IgD-negative memory B cell (primary cell): ENCODE measurements around the gene AIM2. TPM values are rescaled to one million over a fixed set of nuclear protein-coding genes. Genes with fewer than 3 reads are reported as not detected.
"Not testable (repeated sequence)": the region's sequence is repeated elsewhere in the genome, so short reads cannot be mapped to it uniquely, and the experiment has no call there.

Source experiments
- H3K27ac Mint-ChIP-seq, 3 donors: one replicate each; pipeline ENCODE4 v1.8.0; 2020 to 2022; ENCODE audit warnings: mild to moderate bottlenecking in 3 of 3, mixed read lengths in 3 of 3, moderate library complexity in 1 of 3
- H3K27me3 Mint-ChIP-seq: one replicate; pipeline ENCODE4 v1.8.0; 2021; ENCODE audit warnings: mixed read lengths
- H3K36me3 Mint-ChIP-seq: one replicate; pipeline ENCODE4 v1.8.0; 2020; ENCODE audit warnings: mild to moderate bottlenecking, mixed read lengths
- H3K4me1 Mint-ChIP-seq, 3 donors: one replicate each; pipeline ENCODE4 v1.8.0; 2020 to 2022; ENCODE audit warnings: mixed read lengths in 3 of 3, mild to moderate bottlenecking in 1 of 3
- H3K4me3 Mint-ChIP-seq, 4 donors: one replicate each; pipeline ENCODE4 v1.8.0; 2020 to 2022; ENCODE audit warnings: mild to moderate bottlenecking in 4 of 4, mixed read lengths in 4 of 4, moderate library complexity in 3 of 4
- H3K9me3 Mint-ChIP-seq, 3 donors: one replicate each; pipeline ENCODE4 v1.8.0; 2020 to 2021; ENCODE audit warnings: mixed read lengths in 3 of 3, mild to moderate bottlenecking in 1 of 3
- polyA plus RNA-seq: library from polyadenylated mRNA; unstranded; fragments of 300-500 nt; fragmentation: Illumina TruSeq; gene quantifications from one replicate; pipeline ENCODE4 v1.2.3, GENCODE V29; 2021

AIM2 gene
- 187 TPM for polyA plus RNA-seq

GRCh38 chr1:159076438-159077119, at the start of gene AIM2:
Gene AIM2, minus strand, starts transcription at chr1:159076766. Its CDS starts 3,267 bp downstream, at chr1:159073499.
- H3K4me1 Mint-ChIP-seq = peaks cover 23 to 32% (median 30%) of the 10 kb centered on the region in 3 donors
- H3K27ac Mint-ChIP-seq = peak within 1 kb of the TSS; percentile 91 to 100 (median 95)
- H3K9me3 Mint-ChIP-seq = no peaks in the 10 kb centered on the region
- H3K27me3 Mint-ChIP-seq = no peaks in the 10 kb centered on the region
- H3K4me3 Mint-ChIP-seq = peak within 1 kb of the TSS; percentile 92 to 99 (median 98)
- H3K36me3 Mint-ChIP-seq = peaks cover 6% of the 10 kb centered on the region

GRCh38 chr1:159123587-159123986, 47.0 kb upstream of the AIM2 start:
- peaks cover 0 to 2% (median 0%) of the 10 kb centered on the region in 3 donors for H3K4me1 Mint-ChIP-seq
- peaks cover 2% of the 10 kb centered on the region for H3K36me3 Mint-ChIP-seq
- H3K27me3 Mint-ChIP-seq = no peaks in the 10 kb centered on the region
- no peak overlapping the region for H3K4me3 Mint-ChIP-seq
- H3K9me3 Mint-ChIP-seq = no peaks in the 10 kb centered on the region
- H3K27ac Mint-ChIP-seq = no peak overlapping the region

GRCh38 chr1:159122005-159122621, 45.5 kb upstream of the AIM2 start:
- no peak overlapping the region for H3K4me3 Mint-ChIP-seq

GRCh38 chr1:159121526-159121925, 45.0 kb upstream of the AIM2 start:
- Mint-ChIP-seq H3K4me1 (peaks cover 0 to 2% (median 0%) of the 10 kb centered on the region in 3 donors), H3K27me3 (no peaks in the 10 kb centered on the region), H3K27ac (no peak overlapping the region)

More at GRCh38 chr1:159122005-159122621, 45.5 kb upstream of the AIM2 start:
- H3K36me3 Mint-ChIP-seq = peaks cover 5% of the 10 kb centered on the region
- H3K27ac Mint-ChIP-seq = no peak overlapping the region
- no peaks in the 10 kb centered on the region for H3K27me3 Mint-ChIP-seq
- peaks cover 0 to 2% (median 0%) of the 10 kb centered on the region in 3 donors for H3K4me1 Mint-ChIP-seq
- no peaks in the 10 kb centered on the region for H3K9me3 Mint-ChIP-seq

GRCh38 chr1:159120317-159120716, 43.8 kb upstream of the AIM2 start:
- Mint-ChIP-seq H3K36me3 (peaks cover 6% of the 10 kb centered on the region), H3K4me3 (no peak overlapping the region), H3K4me1 (peaks cover 0 to 2% (median 0%) of the 10 kb centered on the region in 3 donors), H3K27me3 (no peaks in the 10 kb centered on the region), H3K9me3 (no peaks in the 10 kb centered on the region), H3K27ac (no peak overlapping the region)

More at GRCh38 chr1:159121526-159121925, 45.0 kb upstream of the AIM2 start:
- Mint-ChIP-seq H3K9me3 (no peaks in the 10 kb centered on the region), H3K36me3 (peaks cover 6% of the 10 kb centered on the region), H3K4me3 (no peak overlapping the region)

- Mint-ChIP-seq H3K36me3 (peaks cover 7% of the 10 kb centered on the region), H3K4me3 (no peak overlapping the region), H3K27ac (peak overlapping the region in 1 of 3 donors; percentile 57)
Measured at GRCh38 chr1:159113596-159114433, 37.2 kb upstream of the AIM2 start.

GRCh38 chr1:159103021-159103420, 26.5 kb upstream of the AIM2 start:
- peaks cover 14% of the 10 kb centered on the region for H3K36me3 Mint-ChIP-seq
- H3K27me3 Mint-ChIP-seq, H3K4me3 Mint-ChIP-seq, H3K9me3 Mint-ChIP-seq, H3K4me1 Mint-ChIP-seq: not testable (repeated sequence)
- H3K27ac Mint-ChIP-seq = peak overlapping the region in 1 of 3 donors; percentile 39

More at GRCh38 chr1:159113596-159114433, 37.2 kb upstream of the AIM2 start:
- Mint-ChIP-seq H3K4me1 (no peaks in the 10 kb centered on the region), H3K27me3 (peaks cover 2% of the 10 kb centered on the region), H3K9me3 (peaks cover 0 to 2% (median 0%) of the 10 kb centered on the region in 3 donors)

GRCh38 chr1:159100589-159100988, 24.0 kb upstream of the AIM2 start:
- H3K4me1 Mint-ChIP-seq = no peaks in the 10 kb centered on the region
- peaks cover 1% of the 10 kb centered on the region for H3K27me3 Mint-ChIP-seq
- no peak overlapping the region for H3K27ac Mint-ChIP-seq
- peaks cover 14% of the 10 kb centered on the region for H3K36me3 Mint-ChIP-seq
- H3K4me3 Mint-ChIP-seq = no peak overlapping the region
- no peaks in the 10 kb centered on the region for H3K9me3 Mint-ChIP-seq

GRCh38 chr1:159098596-159098995, 22.0 kb upstream of the AIM2 start:
- Mint-ChIP-seq H3K4me1 (no peaks in the 10 kb centered on the region), H3K27me3 (peaks cover 1% of the 10 kb centered on the region)

GRCh38 chr1:159092036-159092760, 15.6 kb upstream of the AIM2 start:
- Mint-ChIP-seq H3K9me3 (no peaks in the 10 kb centered on the region), H3K36me3 (no peaks in the 10 kb centered on the region), H3K4me1 (peaks cover 17 to 23% (median 20%) of the 10 kb centered on the region in 3 donors), H3K27me3 (no peaks in the 10 kb centered on the region), H3K4me3 (no peak overlapping the region), H3K27ac (no peak overlapping the region)

More at GRCh38 chr1:159098596-159098995, 22.0 kb upstream of the AIM2 start:
- Mint-ChIP-seq H3K4me3 (no peak overlapping the region), H3K27ac (no peak overlapping the region), H3K9me3 (no peaks in the 10 kb centered on the region), H3K36me3 (peaks cover 13% of the 10 kb centered on the region)

- Mint-ChIP-seq H3K4me1 (peaks cover 20 to 26% (median 20%) of the 10 kb centered on the region in 3 donors), H3K27me3 (no peaks in the 10 kb centered on the region), H3K27ac (no peak overlapping the region), H3K36me3 (no peaks in the 10 kb centered on the region), H3K4me3 (no peak overlapping the region), H3K9me3 (no peaks in the 10 kb centered on the region)
Measured at GRCh38 chr1:159091607-159092031, 15.1 kb upstream of the AIM2 start.

GRCh38 chr1:159091180-159091560, 14.6 kb upstream of the AIM2 start:
- H3K27ac Mint-ChIP-seq = no peak overlapping the region

GRCh38 chr1:159090286-159091179, 14.0 kb upstream of the AIM2 start:
- no peaks in the 10 kb centered on the region for H3K36me3 Mint-ChIP-seq
- H3K27me3 Mint-ChIP-seq = no peaks in the 10 kb centered on the region
- H3K9me3 Mint-ChIP-seq = no peaks in the 10 kb centered on the region
- peaks cover 20 to 26% (median 20%) of the 10 kb centered on the region in 3 donors for H3K4me1 Mint-ChIP-seq
- H3K27ac Mint-ChIP-seq = no peak overlapping the region
- H3K4me3 Mint-ChIP-seq = no peak overlapping the region

More at GRCh38 chr1:159091180-159091560, 14.6 kb upstream of the AIM2 start:
- Mint-ChIP-seq H3K36me3 (no peaks in the 10 kb centered on the region), H3K9me3 (no peaks in the 10 kb centered on the region), H3K4me3 (no peak overlapping the region), H3K4me1 (peaks cover 20 to 26% (median 20%) of the 10 kb centered on the region in 3 donors), H3K27me3 (no peaks in the 10 kb centered on the region)
